GM11168 (cell line): ENCODE measurements around the gene GNG12.

Source experiments
- in situ Hi-C: fragments of 300-500 bp; cut with MboI; formaldehyde crosslinking; loops from one replicate; pipeline ENCODE4 v1.12.0; 2022; ENCODE audit warnings: low sequenced_read_pairs; ENCODE audit not compliant: unreplicated experiment

GNG12 gene

DNA sequence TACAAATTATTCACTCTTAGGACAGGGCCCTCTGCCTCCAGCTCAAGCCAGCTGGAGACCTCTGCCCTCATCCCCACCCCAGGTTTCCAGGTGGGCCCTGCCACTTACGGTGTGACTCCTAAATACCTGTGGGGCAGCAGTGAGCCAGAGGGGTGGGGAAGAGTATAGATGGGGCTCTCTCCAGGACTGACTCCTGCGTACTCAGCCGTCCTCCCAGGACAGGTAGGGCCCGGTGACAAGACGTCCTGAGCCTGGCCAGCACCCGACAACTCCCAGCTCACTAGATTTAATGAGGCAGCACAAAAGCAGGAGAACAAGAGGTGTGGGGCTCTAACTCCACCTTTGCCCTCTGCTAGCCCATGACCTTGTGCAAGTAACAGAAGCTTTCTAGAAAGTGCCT is 16.8 kb downstream of the GNG12 start:
- in situ Hi-C loops = no loop called here

DNA sequence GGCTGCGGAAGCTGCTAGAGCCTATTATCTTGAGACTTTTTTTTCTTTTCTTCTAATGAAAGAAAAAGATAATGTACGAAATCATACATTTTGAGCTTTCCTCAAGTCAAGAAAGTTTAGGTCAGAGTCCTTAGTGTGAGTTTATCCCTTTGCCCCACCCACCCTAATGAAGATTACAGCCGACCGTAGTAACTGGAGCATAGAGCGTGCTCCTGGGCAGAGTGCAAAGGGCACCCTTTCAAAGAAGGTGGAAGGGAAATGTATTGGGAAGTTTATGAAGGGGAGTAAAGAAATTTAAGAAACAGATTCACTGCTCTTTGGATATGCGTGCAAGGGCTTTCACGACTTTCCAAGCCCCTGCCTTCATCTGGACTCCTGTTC is 17.2 kb downstream of the GNG12 start:
- in situ Hi-C loops = no loop called here

DNA sequence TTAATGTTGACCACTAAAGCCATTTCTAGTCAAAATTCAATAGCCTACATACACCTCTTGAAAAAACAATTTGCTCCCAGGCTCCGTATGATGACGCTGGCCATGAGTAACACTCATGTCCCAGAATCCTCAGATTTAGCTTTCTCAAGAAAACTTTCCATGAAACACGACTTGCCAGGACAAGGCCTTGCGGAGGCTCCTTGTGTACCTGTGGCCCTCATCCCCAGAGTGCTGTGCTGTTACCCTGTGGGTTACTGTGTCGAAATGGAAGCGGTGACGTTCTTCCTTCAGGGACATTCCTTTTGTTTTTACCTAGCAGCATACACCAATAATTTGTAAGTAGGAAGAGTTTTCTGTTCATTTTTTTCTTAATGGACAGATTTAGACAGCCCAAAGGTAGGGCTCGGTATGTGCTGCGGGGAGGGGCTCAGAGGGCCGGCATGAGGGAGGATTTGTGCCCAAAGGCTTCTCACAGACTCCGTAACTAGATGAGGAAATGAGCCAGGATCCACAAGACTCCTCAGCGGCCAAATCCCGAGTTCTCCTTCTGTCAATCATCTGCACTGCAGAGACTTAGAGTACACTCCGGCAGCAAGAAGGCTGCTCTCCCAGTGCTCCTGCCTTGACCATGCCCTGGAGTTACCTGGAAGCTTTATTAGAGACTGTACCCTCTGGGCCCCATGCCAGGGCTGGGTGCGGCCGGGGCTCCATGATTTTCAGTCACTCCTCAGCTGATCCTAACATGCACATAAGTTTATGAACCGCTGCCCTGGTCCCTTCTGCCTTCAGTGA is 17.8 kb downstream of the GNG12 start:
- in situ Hi-C loops = no loop called here

DNA sequence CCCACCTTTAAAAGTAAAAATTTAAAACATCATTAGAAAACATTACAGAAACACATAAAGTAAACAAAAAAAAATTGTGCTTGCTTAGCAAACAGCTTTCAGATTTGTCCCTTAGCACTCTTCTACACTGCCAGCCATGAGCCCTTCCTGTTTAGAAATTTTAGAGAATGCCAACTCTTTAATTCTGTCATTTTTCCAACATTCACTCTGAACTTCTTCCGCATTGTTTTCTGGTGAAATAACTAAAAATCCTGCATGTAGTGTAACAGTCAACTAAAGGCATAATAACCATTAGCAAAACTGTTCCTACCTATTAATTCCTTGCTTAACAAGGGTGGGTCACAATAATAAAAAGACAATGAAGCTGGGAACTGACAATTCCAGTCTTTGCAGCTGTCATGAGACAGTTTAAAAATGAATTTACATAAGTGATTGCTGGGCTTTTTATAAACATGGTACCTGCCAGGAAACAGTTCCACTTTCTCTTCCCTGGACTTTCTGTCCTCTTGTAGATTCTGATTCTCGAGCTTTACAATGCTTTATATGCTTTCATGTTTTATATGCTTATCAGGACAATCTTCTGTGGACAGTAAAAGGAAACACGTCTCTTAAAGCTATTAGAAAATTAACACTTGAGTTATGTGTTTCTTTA is 19.0 kb downstream of the GNG12 start:
- in situ Hi-C loops = no loop called here

DNA sequence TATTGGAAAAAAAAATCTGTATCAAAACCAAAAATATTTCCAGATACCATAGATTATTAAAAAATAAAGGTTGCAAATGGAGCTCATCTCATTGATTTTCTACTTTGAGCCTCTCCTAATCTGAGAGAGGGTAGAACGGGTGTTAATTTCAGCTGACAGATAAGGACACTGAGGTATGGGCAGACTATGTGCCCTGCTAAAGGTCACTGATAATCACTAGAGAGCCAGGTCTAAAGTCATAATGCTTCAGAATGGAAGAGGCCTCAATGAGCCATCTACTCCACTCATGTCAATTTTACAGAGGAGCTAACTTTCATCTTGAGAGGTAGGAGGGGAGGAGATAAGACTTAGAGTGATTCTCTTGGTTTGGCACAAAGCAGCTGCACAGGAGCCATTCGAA is 21.0 kb downstream of the GNG12 start:
- in situ Hi-C loops = no loop called here

DNA sequence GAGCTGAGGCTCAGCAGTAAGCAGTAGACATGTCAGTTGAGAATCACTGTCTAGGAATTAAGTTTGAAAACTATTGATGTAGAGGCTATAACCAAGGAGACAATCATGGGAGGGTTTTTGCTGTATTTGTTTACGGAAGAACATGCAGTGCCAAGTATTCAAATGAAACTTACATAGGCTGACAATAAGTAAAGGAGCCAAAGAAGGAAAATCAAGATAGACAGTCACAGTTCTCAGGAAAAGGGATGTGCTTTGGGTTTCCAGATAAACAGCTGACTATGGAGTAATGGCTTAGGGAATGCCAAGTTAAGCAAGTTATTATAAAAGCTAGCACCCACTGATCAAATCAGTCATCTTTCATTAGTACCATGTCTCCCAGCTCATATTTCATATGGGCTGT is 21.5 kb downstream of the GNG12 start:
- in situ Hi-C loops = no loop called here

DNA sequence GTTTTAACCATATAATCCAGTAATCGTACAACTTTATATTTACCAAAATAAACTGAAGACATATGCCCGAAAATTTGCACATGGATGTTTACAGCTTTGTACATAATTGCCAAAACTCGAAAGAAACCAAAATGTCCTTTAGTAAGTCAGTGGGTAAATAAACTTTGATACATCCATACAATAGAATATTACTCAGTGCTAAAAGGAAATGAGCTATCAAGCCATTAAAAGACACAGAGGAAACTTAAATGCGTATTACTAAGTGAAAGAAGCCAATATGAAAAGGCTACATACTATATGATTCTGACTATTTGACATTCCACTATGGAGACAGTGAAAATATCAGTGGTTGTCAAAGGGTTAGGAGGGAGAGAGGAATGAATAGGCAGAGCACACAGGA is 23.4 kb downstream of the GNG12 start:
- in situ Hi-C loops = no loop called here

DNA sequence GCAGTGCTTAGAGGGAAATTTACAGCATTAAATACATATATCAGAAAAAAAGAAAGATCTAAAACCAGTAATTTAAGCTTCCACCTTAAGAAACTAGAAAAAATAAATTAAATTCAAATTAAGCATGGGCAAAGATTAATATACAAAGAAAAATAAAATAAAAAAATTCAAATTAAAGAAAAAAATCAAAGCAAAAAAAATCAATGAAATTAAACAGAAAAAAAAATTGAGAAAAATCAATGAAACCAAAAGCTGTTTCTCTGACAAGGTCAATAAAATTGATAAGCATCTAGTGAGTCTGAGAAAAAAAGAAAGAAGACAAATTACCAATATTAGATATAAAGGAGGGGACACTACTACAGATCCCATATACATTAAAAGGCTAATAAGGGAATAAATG is 26.0 kb downstream of the GNG12 start:
- in situ Hi-C loops = no loop called here

DNA sequence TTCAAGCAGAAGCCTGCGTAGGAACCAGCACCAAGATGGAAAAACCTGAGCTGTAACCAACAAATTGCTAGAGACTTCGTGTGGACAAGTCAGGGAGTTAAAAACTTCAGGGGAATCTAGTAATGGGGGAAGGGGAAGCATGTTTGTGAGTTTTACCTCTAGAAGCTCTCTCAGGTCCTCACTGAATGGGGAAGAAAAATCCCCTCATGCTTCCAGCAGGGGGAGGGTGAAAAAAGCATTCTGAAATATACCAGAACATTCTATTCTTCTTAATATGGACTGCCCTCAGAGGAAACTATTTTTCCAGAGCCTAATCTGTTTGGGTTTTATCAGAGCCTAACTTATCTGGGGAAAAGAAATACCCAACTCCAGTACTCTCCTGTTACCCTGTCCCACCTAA is 28.6 kb downstream of the GNG12 start:
- in situ Hi-C loops = no loop called here

DNA sequence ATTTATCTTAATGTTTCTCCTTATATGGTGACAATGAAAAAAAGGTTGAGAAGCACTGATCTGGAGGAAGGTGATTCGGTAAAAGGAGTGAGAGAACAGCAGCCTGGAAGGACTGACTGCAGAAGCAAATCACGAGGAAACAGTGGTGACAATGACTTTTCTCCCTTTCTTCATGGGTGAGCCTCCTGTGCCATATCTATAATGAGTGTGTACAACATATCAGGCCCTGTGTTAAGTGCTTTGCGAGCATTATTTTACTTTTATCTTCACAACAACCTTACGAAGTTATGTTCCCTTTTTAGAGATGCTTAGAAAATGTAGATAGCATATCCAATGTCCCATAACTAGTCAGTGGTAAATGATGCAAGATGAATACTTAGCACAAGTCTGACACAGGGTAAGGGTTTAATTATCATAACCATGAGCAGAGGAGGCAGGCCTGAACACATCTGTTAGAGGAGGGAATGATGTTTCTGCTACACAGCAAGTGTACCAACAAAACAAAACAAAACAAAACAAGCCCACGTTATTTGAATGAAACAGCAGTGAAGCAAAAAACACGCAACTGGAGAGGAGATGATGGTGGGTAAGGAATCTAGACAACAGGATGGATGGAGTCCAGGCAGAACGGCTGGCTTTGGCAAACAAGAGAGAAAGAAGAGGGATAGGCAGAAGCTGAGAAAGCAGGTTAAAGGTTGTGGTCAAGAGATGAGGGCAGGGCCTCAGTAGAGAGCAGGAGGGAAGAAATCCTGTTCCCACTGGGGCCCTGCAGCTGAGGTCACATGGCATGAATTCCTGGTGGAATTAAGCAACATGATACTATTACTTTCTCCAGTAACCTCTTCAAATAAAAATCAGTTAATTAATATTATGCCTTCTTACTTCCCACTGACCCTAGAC is 29.6 kb downstream of the GNG12 start:
- in situ Hi-C loops = no loop called here

DNA sequence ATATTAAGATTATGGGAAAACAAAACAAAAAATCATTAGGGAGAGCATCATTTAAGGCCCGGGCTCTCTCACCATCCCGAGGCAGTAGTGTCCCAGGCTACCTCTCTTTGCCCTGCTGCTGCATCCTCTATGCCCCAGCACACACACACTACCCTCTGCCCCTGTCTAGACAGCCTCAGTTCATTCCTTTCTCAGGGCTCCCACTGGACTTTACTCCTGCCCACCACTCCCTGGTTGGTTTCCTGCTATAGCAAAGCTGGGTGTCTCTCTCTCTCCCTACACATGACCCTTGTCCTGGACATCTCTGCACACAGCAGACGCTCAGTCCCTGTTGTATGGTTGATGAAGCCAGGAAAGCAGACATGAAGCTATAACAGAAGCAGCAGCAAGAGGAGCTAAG is 30.7 kb downstream of the GNG12 start:
- in situ Hi-C loops = no loop called here

DNA sequence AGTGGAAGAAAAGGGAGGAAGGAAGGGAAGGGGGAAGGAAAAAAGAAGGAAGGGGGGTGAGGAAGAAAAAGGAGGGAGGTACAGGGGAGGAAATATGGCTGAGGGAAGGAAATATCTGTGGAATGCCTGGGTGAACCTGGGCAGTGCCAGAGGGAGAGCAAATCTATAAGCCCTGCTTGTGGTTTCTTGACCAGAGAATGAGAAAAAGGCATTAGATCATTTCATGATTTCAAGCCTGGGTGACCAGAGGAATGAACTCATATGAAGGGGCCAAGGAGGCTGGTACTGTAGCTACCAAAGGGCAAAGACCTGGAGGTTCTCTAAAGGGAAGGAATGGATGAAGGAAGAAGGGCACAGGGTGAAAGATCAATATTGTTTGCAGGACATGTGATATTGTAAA is 31.4 kb downstream of the GNG12 start:
- in situ Hi-C loops = no loop called here

DNA sequence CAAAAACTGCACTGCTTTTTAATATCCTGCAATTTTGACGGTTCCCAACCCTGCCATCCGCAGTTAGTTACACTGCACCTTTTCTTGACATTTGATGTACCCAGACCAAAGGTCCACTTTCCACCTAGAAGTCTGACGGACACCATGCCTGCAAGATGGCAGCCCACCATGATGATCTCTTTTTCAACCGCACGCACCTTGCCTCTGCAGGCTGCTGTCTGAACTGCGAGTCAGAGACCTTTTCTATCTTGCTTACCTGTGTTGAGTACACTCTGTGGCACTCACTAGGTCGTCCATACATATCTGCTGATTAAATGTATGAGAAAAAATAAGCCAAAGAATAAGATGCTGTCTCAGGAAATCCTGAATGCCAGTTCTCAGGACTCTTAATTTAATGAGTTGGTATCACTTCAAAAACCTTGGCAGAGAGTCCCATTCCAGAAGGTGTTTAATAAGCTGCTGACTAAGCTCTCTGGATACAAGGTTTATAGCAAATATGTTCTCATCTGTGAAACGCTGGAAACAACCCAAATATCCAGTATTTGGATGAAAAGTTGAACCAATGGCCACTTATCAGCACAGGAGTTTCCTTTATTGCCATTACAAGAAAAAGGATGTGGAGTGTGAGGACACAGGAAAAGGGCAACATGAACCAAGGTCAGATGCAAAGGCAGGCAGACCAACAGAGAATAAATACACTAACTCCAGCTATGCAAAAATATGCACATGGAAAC is 37.9 kb downstream of the GNG12 start:
- in situ Hi-C loops = no loop called here

DNA sequence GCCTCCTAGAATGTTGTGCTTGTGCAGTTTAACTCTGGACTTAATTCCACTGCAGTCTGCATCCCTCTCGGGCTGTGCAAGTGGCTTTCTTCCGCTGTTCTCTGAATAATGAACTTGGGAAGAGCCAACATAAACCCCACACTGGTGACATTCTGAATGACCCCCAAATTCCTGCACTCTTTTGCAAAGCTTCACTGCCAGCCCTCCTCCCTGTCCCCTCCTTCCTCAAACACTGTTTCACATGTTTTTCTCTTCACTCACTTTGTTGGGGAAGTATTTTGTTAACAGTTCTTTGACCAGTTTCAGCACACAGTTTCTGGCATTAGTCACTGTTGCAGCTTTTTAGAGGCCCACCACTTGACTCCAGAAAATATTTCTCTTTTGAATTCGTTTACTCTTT is 39.7 kb downstream of the GNG12 start:
- in situ Hi-C loops = no loop called here

DNA sequence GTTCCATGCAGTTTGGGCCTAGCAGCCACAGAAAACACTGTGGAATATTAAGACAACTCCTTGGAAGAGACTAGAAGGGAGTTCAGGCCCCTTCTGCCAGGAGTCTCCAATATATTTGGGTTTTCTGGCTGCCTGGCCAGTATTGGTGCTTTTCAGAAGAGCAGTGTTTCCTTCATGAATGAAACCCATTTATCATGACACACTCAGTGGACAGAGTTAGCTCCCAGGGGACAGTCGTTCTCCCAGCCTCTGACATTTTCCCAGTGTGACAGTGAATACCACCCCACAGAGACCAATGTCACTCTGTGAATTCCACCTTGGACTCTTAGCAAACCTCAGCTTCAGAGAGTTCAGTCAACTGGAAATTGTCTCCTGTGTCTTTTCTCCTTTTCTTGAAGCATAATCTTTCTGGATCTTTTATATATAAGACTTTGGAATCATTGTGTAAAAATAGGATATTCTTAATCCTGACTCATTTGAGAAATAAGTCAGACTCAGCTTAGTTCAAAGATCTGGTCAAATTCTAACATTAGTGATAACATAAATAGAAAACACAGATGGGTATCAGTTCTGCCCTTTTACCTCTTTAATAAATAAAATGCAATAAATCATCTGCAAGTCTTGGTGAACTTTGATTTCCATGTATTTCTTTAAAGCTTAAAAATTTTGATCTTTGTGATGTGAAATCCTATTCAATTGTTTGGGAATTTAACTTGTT is 40.4 kb downstream of the GNG12 start:
- in situ Hi-C loops = no loop called here

DNA sequence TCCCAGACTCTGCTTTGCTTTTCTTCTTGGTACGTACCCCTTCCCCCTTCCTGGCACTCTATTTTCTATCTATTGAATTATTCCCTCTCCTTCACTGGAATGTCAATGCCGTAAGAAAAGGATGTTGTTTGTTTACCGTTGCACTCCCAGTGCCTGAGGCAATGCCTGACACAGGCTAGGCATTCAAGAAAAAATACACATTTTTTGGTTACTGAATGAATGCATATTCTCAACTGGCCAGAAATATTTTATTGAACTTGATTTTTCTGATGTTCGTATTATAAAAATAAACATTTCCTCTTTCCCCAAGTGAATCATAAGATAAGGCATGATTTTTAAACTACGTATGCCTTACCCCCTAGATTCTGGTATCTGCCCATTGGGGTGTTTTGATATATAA is 41.2 kb downstream of the GNG12 start:
- in situ Hi-C loops = no loop called here

DNA sequence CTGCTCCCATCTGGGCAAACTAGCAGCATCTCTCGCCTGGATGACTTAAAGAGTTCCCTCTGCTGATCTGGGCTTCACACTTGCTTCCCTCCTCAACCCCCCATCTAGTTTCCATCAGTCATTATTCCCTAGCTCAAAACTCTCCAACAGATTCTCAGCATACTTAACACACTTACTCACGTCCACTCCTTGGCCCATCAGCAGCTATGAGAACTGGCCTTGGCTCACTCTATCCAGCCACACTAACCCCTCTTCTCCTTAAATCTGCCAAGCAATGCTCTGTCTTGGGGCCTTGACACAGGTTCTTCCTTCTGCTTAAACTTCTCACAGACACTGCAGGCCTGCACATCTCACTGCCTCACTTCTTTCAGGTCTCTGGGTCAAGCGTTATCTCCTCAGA is 41.6 kb downstream of the GNG12 start:
- in situ Hi-C loops = no loop called here

DNA sequence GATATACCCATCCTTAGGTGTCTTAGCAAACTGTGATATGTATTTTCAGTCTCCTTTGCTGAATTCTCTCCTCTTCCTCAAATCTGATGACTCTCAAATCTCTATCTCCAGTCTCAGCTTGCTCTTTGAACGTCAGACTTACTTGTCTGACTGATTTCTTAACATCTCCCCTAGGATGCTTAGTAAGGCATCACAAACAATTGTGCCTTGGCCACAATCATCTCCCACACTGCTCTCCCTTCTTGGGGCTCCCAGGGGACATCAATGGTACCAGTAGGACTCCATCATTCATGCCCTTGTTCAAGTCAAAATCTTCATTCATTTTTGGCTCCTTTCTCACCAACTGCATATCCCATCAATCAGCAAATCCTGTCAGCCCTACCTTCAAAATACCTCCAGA is 42.0 kb downstream of the GNG12 start:
- in situ Hi-C loops = no loop called here

DNA sequence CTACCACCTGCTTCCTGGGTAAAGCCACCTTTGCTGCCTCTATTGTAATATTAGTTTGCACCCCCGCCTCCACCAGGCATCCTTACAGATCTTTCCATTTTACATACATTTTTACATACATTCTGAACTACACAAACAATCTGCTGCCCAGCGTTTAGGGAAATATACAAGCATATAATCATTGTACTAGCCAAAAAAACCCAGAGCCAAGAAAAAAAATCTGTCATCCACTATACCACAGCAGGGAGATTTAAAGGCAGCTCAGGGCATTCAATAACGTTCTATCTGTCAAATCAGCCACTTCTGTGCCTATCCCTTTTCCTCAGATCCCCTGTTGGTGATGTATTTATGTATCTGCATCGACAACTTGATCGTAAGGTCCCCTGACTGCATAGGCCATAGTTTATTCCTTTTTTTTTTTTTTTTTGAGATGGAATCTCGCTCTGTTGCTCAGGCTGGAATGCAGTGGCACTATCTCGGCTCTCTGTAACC is 43.0 kb downstream of the GNG12 start:
- in situ Hi-C loops = no loop called here

DNA sequence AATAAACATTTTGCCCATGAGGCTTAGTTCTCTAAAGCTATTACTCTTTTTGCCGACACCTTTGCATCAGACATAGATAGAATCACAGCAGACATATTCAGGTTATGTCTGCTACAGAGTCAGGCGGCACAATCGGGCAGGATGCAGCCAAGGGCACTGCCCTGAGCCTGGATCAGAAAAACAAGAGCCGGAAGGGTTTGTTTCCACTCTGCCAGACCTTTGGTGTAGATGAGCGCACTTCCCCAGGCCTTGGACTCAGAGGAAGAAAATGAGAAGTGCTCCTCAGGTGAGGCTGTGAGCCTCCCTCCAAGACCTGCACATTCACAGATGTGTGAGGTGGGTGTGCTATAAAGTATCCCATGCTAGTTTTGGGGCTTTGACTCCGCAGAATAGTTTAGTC is 43.7 kb downstream of the GNG12 start:
- in situ Hi-C loops = no loop called here
